Activated CD8-positive, alpha-beta memory T cell treated with anti-CD3 and anti-CD28 coated beads for 36 hours (primary cell): Measurements from ENCODE around the gene SERAC1. TPM values are rescaled to one million over a fixed set of nuclear protein-coding genes. Genes with fewer than 3 reads are reported as not detected.

Source experiments
- CTCF ChIA-PET: fragments of 350-600 bp; sonication (Branson Sonifier 250); formaldehyde crosslinking; loops from one replicate; lab custom pipeline; 2021; ENCODE audit warnings: antibody characterized with exemption; lab: Charles Lee
- POLR2A ChIA-PET: fragments of 350-600 bp; sonication (Branson Sonifier 250); formaldehyde crosslinking; loops from one replicate; lab custom pipeline; 2021; ENCODE audit warnings: antibody characterized with exemption; lab: Charles Lee
- total RNA-seq, 2 experiments: library from RNA; stranded (reverse); gene quantifications; one replicate each; pipeline ENCODE4 v1.2.3, GENCODE V29; 2021

Gene SERAC1
- total RNA-seq, 2 experiments from 2014 or later = 6.8 to 6.9 TPM

DNA sequence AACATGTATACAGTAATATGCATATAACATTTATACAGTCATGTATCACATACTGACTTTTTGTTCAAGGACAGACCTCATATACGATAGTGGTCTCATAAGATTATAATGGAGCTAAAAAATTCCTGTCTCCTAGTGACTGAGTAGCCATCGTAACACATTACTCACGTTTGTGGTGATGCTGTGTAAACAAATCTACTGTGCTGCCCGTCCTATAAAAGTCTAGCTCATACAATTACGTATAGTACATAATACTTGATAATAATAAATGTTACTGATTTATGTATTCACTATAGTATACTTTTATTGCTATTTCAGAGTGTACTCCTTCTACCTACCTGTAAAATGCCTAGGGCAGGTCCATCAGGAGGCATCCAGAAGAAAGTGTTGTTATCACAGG is 17.4 kb downstream of the SERAC1 start:
- CTCF ChIA-PET = interaction anchor here (2.5 kb wide), 1 partner anchor 17 kb away, joined by 6 read pairs; no protein-coding TSS in a partner anchor
- POLR2A ChIA-PET = no interaction called here

DNA sequence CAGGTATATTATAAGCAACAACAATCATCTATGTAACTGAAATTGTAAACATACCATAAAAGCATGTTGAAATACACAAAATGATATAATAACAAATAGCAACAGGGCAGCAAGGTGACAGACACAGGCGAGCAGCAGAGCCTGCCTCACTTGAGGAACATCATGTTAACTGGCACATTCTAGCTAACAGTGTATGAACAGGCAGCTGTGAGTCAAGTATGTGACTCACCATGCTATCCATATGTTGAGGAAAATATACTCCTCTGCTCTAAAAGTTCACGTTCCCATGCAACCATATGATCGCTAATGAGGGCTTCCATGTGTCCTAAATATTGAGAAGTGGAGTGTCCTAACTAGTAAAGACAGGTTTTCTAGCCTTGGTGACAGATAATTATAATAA is 18.4 kb downstream of the SERAC1 start:
- CTCF ChIA-PET = interaction anchor here (2.5 kb wide), 1 partner anchor 16 kb away, joined by 6 read pairs; no protein-coding TSS in a partner anchor
- POLR2A ChIA-PET = no interaction called here

DNA sequence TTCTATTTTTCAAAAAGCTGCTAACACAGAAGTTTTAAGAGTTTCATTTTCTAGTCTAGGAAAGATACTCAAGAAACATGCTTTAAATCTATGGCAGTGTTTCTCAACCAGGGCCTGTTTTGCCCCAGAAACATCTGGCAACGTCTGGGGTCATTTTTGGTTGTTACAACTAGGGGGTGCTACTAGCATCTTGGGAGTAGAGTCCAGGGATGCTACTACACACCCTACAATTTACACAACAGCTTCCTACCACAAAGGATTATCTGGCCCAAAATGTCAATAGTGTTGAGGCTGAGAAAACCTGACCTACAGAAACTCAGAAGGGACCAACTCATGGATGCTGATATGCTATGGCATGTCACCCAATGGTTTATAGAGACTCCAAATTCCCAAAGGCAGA is 24.4 kb downstream of the SERAC1 start:
- ChIA-PET POLR2A (no interaction called here), CTCF (interaction anchor here (0.5 to 1.3 kb wide), 2 partner anchors 9 to 70 kb away, joined by 3 to 4 read pairs; no protein-coding TSS in a partner anchor)

DNA sequence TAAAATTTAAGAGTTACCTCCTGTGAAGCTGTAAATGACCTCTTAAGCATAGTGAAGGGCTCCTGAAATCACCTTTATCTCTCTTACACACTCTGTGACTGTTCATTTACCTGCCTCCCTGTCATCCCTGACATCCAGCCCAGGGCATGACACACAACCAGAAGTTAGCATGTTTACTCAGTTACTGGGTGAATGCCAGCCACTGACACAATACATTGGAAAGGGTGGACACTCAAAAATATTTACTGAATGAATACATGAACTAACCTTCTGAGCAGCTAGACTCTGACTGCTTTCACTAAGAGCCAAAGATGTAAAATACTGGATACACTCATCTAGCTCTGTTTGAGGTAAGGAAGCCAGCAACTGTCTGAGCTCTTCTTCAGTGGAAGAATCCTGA is 25.3 kb downstream of the SERAC1 start:
- POLR2A ChIA-PET = no interaction called here
- CTCF ChIA-PET = interaction anchor here (1.3 kb wide), 1 partner anchor 10 kb away, joined by 3 read pairs; no protein-coding TSS in a partner anchor

DNA sequence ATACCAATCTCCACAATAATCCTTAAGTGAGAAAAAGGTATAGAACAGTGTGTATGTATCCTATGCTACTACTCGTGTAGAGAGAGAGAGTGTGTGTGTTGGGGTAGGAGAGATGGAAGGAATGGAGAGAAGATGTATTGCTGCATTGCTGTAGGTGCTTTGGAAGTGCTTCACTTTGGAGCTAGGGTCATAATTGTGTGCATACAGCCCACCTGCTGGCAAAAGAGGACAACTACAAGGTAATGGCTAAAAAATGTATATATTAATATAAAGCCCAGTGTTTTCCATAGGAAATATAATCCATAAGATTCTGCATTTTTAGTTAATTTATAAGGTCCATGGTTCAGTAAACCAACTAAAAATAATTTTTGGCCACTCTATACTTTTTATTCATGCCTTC is 36.1 kb downstream of the SERAC1 start:
- ChIA-PET CTCF (no interaction called here), POLR2A (no interaction called here)

DNA sequence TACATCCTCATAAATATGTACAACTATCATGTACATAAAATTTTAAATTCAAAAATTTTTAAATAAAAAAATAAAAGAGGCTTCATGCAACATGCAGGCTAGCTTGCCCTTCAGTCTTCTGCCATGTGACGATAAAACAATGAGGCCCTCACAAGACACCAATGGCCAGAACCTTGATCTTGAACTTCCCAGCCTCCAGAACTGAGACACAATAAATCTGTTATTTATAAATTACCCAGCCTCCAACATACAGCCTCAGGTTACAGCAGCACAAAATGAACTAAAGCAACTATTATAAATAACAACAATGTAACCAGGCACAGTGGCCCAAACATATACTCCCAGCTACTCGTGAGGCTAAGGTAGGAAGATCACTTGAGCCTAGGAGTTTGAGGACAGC is 42.8 kb downstream of the SERAC1 start:
- POLR2A ChIA-PET = no interaction called here
- CTCF ChIA-PET = no interaction called here

DNA sequence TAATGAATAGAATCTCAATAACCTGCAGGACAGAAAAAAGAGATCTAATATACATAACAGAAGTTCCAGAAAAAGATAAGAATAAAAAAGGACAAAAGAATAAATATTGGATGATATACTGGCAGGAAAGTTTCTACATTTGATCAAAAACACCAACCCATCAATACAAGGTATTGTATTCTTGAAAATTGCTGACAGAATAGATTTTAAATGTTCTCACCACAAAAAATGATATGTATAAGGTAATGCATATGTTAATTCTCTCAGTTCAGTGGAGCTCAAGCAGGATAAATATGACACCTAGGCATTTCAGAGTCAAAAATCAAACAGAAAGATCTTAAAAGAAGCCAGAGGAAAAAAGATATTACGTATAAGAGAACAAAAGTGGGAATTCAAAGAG is 43.8 kb downstream of the SERAC1 start:
- CTCF ChIA-PET = no interaction called here
- POLR2A ChIA-PET = interaction anchor here (0.6 kb wide), 1 partner anchor 65 kb away, joined by 3 read pairs; no protein-coding TSS in a partner anchor

DNA sequence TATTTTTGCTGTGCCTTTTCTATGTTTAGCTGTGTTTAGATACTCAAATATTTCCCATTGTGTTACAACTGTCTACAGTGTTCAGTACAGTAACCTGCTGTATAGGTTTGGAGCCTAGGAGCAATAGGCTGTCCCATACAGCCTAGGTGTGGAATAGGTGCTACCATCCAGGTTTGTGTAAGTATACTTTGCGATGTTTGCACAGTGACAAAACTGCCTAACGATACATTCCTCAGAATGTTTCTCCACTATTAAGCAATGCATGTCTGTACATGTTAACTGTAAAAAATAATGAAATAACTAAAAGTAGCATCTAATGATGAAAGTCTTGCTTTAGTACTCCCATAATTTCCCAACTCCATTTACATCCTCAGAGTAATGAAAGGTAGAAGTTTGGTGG is 46.0 kb downstream of the SERAC1 start:
- POLR2A ChIA-PET = no interaction called here
- CTCF ChIA-PET = no interaction called here

DNA sequence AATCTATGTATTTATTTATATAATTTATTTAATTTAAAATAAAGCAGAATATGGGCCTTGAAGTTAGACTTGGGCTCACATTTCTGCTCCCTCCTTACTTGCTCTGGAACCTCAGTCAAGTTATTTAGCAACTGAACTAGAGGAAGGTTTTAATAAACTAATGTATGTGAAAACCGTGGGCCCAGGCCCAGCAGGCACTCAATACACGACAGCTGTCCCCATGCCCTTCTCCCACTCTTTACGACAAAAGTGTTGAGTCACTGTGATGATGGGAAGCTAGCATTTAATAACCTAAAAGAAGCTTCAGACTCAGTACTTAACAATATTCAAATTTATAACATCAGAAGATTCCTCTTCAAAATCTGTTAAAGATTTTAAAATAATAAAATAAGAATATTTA is 46.7 kb downstream of the SERAC1 start:
- CTCF ChIA-PET = no interaction called here
- POLR2A ChIA-PET = no interaction called here

DNA sequence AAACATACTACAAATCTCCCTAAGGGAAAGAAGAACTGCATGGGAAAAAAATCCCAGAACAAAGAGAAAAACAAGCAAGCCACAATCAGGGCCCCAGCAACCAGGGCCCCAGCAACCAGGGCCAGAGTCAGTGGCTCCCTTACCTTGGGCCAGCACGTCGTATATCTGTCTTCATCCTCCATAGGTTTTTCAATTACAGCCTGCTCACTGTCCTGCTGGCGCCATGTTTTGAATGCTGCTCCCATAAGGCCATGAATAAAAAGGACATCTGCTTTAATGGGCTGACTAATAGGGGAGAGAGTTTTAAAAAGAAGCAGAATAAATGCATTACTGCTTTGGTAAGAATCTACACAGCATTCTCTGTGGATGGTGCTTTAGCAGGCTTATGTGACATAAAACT is 49.2 kb downstream of the SERAC1 start:
- CTCF ChIA-PET = no interaction called here

DNA sequence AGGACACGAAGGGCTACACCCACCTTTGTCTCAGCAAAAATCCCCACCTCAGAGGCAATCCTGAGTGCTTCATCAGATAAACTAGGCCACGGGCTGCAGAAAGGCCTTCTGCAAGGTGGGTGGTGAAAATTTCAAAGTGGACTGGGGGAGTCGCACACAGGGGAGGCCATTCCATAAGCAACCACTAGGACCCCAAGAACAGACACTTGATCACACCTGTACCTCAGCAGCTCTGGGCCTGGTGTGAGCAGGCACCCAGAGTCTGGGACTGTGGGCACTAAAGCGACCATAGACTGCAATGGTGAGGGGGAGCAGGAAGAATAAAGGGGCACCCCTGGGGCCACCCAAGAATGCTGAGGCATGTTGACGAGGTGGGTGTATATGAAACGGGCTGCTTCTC is 52.6 kb downstream of the SERAC1 start:
- ChIA-PET CTCF (no interaction called here), POLR2A (no interaction called here)

More for the DNA sequence above, 49.2 kb downstream of the SERAC1 start:
- POLR2A ChIA-PET = no interaction called here

DNA sequence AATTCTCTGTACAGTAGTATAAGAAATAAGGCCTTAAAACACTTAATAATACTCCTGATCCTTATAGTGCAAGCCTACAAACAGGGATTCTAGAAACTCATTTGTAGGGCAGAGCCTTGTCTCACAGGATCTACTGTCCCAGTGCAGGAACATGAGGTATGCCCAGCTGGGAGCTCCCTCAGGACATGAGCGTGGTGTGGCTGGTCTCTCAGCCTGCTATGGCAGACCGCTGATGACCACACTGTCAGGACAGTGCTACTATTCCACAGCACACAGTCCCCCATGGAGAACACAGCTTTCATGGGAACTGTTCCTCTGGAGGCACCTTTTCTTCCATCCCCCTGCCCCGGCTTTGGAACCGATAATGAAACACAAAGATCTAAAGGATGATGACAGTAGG is 53.0 kb downstream of the SERAC1 start:
- POLR2A ChIA-PET = no interaction called here

DNA sequence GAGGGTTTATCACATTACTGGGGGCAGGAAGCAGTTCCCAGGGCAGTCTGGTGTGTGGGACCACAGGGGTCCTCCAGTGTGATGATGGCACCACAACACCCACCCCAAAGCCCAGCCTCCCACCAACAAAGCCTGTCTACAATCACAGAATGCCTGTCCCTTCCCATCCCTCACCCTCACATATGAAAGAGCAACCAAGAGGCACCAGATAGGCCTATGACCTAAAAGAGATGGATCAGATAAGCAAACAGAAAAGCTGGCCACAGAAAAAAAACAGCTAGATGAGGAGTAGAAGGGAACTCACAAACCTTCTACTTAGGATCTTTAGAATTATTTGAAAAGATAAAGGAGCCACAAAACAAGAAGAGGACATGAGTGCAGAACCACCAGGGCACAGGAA is 54.3 kb downstream of the SERAC1 start:
- POLR2A ChIA-PET = no interaction called here
- CTCF ChIA-PET = no interaction called here

More for the DNA sequence above, 53.0 kb downstream of the SERAC1 start:
- CTCF ChIA-PET = no interaction called here

DNA sequence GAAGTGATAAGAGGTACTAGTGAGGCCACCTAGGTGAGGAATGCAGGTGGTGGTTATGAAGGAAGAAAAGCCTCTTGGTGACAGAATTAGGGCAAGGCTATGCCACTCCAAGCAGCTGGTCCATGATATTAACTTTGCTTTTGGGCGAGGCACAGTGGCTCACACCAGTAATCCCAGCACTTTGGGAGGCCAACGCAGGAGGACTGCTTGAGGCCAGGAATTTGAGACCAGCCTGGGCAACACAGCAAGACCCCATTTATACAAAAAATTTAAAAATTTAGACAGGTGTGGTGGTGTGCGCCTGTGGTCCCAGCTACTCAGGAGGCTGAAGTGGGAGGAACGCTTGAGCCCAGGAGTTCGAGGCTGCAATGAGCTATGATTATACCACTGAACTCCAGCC is 56.1 kb downstream of the SERAC1 start:
- POLR2A ChIA-PET = no interaction called here
- CTCF ChIA-PET = no interaction called here

DNA sequence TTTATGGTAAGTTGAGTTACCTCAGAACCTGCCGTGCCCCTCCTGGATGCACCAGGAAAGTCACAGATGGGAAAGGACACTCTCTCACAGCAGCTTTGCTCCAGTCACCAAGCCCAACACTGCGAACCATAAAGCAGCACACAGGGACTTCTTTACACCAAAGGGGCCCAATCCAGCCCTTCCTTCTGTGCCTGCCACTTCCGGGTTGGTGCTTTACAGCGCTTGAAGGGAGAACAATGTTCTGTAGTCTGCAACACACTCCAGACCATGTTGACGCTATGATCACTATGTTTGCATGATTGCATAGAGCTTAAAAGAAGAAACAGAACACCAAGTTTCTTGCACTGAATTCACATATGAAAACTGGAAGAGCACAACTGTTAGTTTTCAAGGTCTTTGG is 57.1 kb downstream of the SERAC1 start:
- POLR2A ChIA-PET = no interaction called here
- CTCF ChIA-PET = interaction anchor here (0.5 kb wide), 1 partner anchor 38 kb away, joined by 3 read pairs; no protein-coding TSS in a partner anchor

DNA sequence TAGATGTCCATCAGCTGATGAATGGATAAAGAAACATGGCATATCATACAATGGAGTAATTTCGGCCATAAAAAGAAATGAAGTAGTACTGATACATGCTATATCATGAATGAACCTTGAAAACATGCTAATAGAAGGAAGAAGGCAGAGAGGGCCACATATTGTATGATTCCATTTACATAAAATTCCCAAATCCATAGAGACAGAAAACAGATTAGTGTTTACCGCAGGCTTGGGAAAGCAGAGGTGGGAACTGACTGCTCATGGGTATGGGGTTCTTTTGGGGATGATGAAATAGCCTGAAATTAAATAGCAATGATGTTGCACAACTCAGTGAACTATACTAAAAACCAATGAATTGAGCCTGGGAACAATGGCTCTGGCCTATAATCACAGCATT is 58.3 kb downstream of the SERAC1 start:
- ChIA-PET POLR2A (no interaction called here), CTCF (no interaction called here)

DNA sequence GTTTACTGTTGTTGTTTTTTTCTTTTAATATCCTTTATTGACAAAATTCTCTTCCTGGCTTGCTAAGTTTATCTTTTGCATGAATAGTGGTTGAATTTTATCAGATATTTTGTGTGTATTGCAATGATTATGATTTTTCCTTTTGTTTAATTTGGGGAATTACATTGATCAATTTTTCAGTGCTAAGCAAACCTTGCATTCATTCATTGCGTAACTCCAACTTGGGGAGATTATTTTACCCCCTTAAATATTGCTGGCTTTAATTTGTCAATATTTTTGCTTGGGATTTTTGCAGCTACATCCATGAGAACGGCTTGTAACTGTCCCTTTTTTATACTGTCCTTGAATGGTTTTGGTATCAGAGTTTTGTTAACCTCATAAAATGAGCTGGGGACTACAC is 63.4 kb downstream of the SERAC1 start:
- ChIA-PET CTCF (no interaction called here), POLR2A (no interaction called here)

DNA sequence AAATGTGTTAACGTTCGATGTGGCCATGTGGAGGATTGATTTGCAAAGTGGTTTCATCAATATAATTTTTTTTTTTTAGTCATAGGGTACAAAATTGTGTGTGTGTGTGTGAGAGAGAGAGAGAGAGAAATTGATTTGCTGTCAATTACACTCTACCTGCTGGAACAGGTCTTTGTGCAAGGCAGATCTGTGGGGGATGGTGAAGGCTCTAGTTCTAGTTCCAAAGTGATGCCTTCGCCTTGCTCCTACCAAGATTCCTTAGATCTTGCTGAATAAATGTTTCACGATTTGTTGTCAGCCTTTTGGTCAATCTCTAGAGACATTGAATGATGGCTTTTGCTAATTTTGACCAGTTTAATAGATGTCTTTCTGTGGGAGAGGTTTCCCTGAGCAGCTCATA is 64.8 kb downstream of the SERAC1 start:
- POLR2A ChIA-PET = no interaction called here
- CTCF ChIA-PET = no interaction called here

DNA sequence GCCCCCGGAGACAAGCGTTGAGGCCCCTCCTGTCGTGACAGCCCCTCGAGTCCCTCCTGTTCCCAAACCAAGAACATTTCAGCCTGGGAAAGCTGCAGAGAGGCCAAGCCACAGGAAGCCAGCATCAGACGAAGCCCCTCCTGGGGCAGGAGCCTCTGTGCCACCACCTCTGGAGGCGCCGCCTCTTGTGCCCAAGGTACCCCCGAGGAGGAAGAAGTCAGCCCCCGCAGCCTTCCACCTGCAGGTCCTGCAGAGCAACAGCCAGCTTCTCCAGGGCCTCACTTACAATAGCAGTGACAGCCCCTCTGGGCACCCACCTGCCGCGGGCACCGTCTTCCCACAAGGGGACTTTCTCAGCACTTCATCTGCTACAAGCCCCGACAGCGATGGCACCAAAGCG is 72.4 kb downstream of the SERAC1 start:
- POLR2A ChIA-PET = no interaction called here
- CTCF ChIA-PET = interaction anchor here (1.4 kb wide), 1 partner anchor 23 kb away, joined by 4 read pairs; no protein-coding TSS in a partner anchor

DNA sequence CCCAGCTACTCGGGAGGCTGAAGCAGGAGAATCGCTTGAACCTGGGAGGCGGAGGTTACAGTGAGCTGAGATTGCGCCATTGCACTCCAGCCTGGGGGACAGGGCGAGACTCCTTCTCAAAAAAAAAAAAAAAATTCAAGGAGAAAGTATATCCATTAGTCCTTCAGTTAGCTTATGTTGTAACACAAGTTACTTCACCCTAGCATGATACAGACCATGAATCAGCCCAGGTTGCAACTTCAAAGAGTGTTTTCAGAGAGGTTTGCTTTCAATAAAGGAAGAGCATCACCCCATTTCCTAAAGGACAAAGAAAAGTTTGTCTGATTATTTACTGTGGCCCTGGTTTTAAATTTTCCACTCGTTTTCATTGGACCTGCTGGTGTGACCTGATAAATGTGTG is 73.0 kb downstream of the SERAC1 start:
- POLR2A ChIA-PET = no interaction called here
- CTCF ChIA-PET = no interaction called here

DNA sequence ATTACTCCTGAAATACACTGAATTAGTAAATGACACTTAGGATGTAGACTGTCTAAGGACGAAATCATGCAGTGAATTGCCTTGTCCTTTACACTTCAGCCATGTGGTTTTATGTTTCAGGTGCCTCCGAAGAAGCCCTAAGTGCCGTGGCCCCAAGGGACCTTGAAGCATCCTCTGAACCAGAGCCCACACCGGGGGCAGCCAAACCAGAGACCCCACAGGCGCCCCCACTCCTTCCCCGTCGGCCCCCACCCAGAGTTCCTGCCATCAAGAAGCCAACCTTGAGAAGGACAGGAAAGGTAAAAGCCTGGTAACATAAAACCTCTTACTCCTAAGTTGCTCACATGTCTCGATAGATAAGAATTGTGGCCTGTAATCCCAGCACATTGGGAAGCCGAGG is 75.3 kb downstream of the SERAC1 start:
- ChIA-PET POLR2A (no interaction called here), CTCF (no interaction called here)
